ENCODE data around the gene USH1G. TPM values are rescaled to one million over a fixed set of nuclear protein-coding genes. Genes with fewer than 3 reads are reported as not detected.

Gene USH1G
- polyA plus RNA-seq, 1 donor (not counting 4 experiments of a cell fraction or from before 2014, with no cell fraction given): 0.34 TPM

DNA sequence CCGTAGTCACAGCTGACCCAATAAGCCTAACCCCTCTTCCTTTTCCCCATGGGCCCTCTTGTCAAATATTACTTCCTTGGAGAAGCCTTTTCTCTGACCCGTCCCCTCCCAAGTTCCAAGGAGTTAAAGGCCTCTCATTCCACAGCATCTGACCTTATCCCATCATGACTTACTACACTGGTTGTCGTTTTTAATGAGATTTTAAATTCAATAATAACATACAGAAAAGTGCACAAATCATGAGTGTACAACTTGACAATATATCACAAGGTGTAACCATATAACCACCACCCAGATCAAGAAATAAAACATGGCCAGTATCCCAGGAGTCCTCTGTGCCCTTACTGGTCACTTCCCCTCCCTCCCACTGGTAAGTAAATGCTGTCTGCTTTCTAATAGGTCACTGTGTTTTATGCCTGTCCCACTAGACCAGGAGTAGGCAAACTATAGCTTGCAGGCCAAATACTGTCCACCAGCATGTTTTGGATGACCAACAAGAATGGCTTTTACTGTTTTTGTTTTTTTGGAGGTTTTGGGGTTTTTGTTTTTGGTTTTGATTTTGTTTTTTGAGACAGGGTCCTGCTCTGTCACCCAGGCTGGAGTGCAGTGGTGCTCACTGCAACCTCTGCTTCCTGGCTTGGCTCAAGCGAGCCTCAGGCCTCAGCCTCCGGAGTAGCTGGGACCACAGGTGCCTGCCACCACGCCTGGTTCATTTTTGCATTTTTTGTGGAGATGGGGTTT is 49.0 kb downstream of the USH1G start:
- H4K20me1 ChIP-seq (ENCODE audit: control insufficient read depth, extremely low read depth, insufficient read depth, low read length): no peaks in the 10 kb centered on the region
- FAIRE-seq (no peak), DNase-seq (ENCODE audit: low read depth, low spot score) (no peak)
- dilution Hi-C loops (cut with MboI; ENCODE audit: extremely low pct_ligation_motif_present, low sequenced_read_pairs): no loop called here
- peak overlapping the region; percentile 94 for H2AFZ ChIP-seq (ENCODE audit: control insufficient read depth, low read length)
- TF ChIP-seq, protein P1, sequence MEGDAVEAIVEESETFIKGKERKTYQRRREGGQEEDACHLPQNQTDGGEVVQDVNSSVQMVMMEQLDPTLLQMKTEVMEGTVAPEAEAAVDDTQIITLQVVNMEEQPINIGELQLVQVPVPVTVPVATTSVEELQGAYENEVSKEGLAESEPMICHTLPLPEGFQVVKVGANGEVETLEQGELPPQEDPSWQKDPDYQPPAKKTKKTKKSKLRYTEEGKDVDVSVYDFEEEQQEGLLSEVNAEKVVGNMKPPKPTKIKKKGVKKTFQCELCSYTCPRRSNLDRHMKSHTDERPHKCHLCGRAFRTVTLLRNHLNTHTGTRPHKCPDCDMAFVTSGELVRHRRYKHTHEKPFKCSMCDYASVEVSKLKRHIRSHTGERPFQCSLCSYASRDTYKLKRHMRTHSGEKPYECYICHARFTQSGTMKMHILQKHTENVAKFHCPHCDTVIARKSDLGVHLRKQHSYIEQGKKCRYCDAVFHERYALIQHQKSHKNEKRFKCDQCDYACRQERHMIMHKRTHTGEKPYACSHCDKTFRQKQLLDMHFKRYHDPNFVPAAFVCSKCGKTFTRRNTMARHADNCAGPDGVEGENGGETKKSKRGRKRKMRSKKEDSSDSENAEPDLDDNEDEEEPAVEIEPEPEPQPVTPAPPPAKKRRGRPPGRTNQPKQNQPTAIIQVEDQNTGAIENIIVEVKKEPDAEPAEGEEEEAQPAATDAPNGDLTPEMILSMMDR (optimal IDR thresholded peaks at IDR 0.05 in 1 of 3, IDR thresholded peaks at IDR 0.05 in 1 of 3, conservative IDR thresholded peaks at IDR 0.05 in 1 of 3; ENCODE audit: extremely low read depth in 1 of 3, insufficient read depth in 2 of 3, low read length in 3 of 3): no peak
- no peak for TF ChIP-seq EZH2 (IDR thresholded peaks at IDR 0.05; ENCODE audit: low read length)
- no peaks in the 10 kb centered on the region for H3K27me3 ChIP-seq (ENCODE audit: control insufficient read depth, extremely low read depth, insufficient read depth, low read length)
- H3K4me1 ChIP-seq (ENCODE audit: control insufficient read depth, extremely low read depth, insufficient read depth, low read length): peaks cover 30% of the 10 kb centered on the region
- peak overlapping the region; percentile 62 to 97 (median 96) for H3K4me3 ChIP-seq (ENCODE audit: control insufficient read depth in 2 of 3, extremely low read depth in 1 of 3, insufficient read depth in 2 of 3, low read depth in 1 of 3, low read length in 3 of 3)
- H3K9me3 ChIP-seq (ENCODE audit: control insufficient read depth, low read depth, low read length): no peaks in the 10 kb centered on the region
- peak overlapping the region; percentile 90 for H3K4me2 ChIP-seq (ENCODE audit: control insufficient read depth, extremely low read depth, insufficient read depth, low read depth, low read length)
- H3K9me1 ChIP-seq (ENCODE audit: control insufficient read depth, extremely low read depth, insufficient read depth, low read length): no peaks in the 10 kb centered on the region
- H3K9ac ChIP-seq (ENCODE audit: control insufficient read depth, extremely low read depth, insufficient read depth, low read length): peak overlapping the region; percentile 99
- H3K36me3 ChIP-seq (ENCODE audit: control insufficient read depth in 2 of 2, extremely low read depth in 1 of 2, insufficient read depth in 2 of 2, low read length in 2 of 2): peaks cover 0 to 2% of the 10 kb centered on the region in 2 experiments
- H3K79me2 ChIP-seq (ENCODE audit: control insufficient read depth, insufficient read depth, low read length): peaks cover 8% of the 10 kb centered on the region
- peak overlapping the region; percentile 97 for H3K27ac ChIP-seq (ENCODE audit: control insufficient read depth, insufficient read depth, low read length)

DNA sequence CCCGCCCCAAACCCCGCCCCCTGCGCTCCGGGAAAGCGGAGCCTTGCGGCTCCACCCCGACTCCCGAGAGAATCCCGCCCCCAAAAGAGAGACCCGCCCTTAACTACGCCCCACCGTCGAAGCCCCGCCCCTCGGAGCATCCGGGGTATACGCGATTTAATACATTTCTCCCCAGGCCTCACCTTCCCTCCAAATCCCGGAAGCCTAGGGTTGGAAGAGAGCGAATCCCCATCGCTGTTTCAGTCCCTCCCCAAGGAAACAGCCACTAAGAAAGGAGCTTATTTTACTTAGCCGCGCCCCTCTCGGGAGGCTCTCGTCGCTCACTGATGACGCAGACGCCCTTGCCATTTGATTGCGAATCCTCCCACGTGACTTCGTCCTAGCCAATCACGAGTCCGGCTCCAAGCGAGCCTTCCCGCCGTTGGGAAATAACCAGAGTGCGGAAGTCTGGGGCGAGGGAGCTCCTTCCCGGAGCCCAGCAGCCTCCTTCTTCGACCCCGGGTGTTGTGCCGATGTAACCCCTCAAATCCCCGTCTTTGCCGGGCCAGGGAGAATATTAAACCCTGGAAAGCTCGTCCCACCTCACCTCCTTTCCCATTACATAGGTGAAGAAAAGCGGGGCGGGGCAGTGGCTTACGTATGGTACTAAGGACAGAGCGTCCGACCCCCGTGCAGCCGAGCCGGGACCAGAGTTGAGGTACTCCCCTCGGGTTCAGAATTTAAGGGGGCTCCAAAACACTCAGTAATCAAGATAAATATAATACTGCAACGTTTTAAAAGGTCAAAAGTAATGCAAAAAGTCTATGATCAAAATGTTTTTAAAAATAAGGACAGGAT is 49.8 kb downstream of the USH1G start:
- H3K36me3 ChIP-seq (ENCODE audit: control insufficient read depth in 2 of 2, extremely low read depth in 1 of 2, insufficient read depth in 2 of 2, low read length in 2 of 2): peaks cover 0 to 2% of the 10 kb centered on the region in 2 experiments
- no peaks in the 10 kb centered on the region for H3K9me1 ChIP-seq (ENCODE audit: control insufficient read depth, extremely low read depth, insufficient read depth, low read length)
- peak overlapping the region; percentile 77 to 97 (median 96) for H3K4me3 ChIP-seq (ENCODE audit: control insufficient read depth in 2 of 3, extremely low read depth in 1 of 3, insufficient read depth in 2 of 3, low read depth in 1 of 3, low read length in 3 of 3)
- H3K9ac ChIP-seq (ENCODE audit: control insufficient read depth, extremely low read depth, insufficient read depth, low read length): peak overlapping the region; percentile 99
- peak overlapping the region; percentile 90 for H3K4me2 ChIP-seq (ENCODE audit: control insufficient read depth, extremely low read depth, insufficient read depth, low read depth, low read length)
- peak; percentile 97 for DNase-seq (ENCODE audit: low read depth, low spot score)
- dilution Hi-C loops (cut with MboI; ENCODE audit: extremely low pct_ligation_motif_present, low sequenced_read_pairs): no loop called here
- H3K27me3 ChIP-seq (ENCODE audit: control insufficient read depth, extremely low read depth, insufficient read depth, low read length): no peaks in the 10 kb centered on the region
- peaks cover 25% of the 10 kb centered on the region for H3K4me1 ChIP-seq (ENCODE audit: control insufficient read depth, extremely low read depth, insufficient read depth, low read length)
- no peaks in the 10 kb centered on the region for H3K9me3 ChIP-seq (ENCODE audit: control insufficient read depth, low read depth, low read length)
- H3K27ac ChIP-seq (ENCODE audit: control insufficient read depth, insufficient read depth, low read length): peak overlapping the region; percentile 97
- FAIRE-seq: peak; percentile 76
- H4K20me1 ChIP-seq (ENCODE audit: control insufficient read depth, extremely low read depth, insufficient read depth, low read length): no peaks in the 10 kb centered on the region
- peak overlapping the region; percentile 94 for H2AFZ ChIP-seq (ENCODE audit: control insufficient read depth, low read length)
- TF ChIP-seq EZH2 (IDR thresholded peaks at IDR 0.05; ENCODE audit: low read length): no peak
- TF ChIP-seq, protein P1 (optimal IDR thresholded peaks at IDR 0.05 in 1 of 3, IDR thresholded peaks at IDR 0.05 in 1 of 3, conservative IDR thresholded peaks at IDR 0.05 in 1 of 3; ENCODE audit: extremely low read depth in 1 of 3, insufficient read depth in 2 of 3, low read length in 3 of 3): no peak
- H3K79me2 ChIP-seq (ENCODE audit: control insufficient read depth, insufficient read depth, low read length): peaks cover 8% of the 10 kb centered on the region

Data from keratinocyte (primary cell).